HG03442 (cell line): ENCODE results near the gene ISLR2.

ENCODE experiments used
- ATAC-seq: cut with Tn5 transposase; IDR thresholded peaks from one replicate; pipeline ENCODE4 v1.9.1; 2021; ENCODE audit warnings: mild to moderate bottlenecking, moderate library complexity; ENCODE audit not compliant: unreplicated experiment

ISLR2 gene

GRCh38 chr15:74127954-74128784, 2.2 kb upstream of the ISLR2 start:
- no peak for ATAC-seq

DNA sequence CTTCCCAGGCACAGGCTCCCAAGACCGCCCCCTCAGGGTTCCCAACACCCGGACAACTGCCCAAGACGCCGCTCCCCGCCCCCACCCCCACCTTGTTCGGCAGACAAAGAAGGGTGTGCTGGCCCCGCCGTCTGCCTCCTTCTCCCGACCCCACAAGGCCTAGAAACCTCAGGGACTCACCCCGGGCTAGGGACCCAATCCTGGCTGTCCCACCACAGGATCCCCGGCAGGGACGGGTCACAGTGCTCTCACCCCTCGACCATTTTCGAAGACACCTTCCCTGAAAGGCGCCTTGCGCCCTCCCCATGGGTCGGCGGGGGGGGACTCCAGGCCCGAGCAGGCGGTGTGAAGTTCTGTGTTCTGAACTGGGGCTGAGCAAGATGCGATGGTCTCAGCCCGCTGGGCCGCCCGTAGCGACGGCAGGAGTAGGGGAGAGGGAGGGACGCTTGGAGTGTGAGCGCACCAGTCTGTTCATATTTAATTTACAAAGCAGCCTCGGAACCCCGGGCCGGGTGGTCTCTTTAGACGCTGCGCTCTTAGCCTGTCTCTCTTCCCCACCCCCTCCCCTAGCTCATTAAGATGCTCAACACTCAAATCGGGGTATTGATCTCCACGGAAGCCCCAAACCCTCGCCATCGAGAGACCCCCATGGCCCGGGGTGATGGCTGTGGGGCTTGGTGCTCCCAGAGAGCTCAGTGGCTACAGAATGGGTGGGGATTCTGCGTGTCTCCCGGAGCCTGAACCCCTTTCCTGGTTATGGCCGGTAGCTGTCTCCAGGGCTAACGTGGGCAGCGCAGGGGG, 1.4 kb upstream of the ISLR2 start:
- no peak for ATAC-seq

DNA sequence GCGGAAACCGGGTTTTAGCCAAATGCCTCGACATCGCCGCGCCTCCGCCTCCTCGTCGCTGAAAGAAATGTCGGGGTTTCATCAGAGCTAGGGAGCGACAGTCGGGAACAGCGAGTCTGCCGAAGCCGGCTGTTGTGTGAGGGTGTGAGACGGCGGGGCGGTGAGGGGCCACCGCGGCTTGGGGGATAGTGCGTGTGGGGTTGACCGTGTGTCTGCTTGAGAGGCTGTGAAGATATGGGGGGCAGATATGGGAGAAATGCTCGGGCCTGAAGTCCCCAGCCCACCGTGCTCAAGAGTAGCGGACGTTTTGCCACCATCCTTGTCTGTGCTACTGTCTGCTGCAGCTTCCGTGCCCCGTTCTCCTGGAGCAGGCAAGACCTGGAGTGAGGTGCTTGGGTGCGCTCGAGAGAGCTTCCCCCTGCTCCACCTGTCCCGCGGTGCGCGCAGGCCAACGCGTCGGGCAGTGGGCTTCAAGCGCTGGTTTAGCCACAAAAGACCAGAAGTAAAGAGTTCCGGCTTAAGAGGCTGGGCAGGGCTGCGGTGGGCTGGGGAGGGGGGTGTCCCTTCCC, 716 bp upstream of the ISLR2 start:
- no peak for ATAC-seq

DNA sequence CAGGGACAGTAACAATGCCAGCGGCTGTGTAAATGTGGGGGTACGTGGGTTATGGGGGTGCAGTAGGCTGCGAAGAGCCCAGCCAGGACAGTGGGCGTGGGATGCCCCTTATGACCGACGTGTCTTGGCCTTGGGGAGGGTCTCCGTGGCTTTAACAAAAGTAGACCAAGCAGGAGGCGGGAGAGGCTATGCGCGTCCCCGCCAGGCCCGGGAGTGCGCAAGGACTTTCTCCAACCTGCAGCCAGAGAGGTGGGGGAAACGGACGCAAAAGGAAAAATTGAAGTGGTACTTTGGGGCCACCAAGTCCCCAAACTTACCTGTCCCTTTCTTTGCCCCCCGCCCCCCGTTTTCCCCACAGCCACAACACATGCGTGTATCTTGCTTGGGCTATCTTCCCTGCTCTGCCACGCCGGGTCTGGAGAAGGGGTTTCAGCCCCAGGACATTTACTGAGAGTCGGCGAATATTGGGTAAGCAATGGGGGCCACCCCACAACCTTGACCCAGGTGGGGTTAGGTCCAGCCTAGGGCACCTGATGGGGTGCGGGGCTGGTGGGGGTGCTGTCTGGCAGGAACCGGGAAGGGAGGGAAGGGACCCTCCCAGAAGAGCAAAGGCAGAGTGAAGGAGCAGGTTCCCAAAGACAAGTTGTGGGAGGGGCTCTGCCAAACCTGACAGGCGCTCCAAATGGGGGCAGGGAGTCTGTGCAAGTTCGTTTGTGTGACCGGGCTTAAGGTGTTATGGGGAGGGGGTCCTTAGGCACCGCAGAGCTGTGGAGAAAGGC, 652 bp downstream of the ISLR2 start:
- ATAC-seq = no peak

DNA sequence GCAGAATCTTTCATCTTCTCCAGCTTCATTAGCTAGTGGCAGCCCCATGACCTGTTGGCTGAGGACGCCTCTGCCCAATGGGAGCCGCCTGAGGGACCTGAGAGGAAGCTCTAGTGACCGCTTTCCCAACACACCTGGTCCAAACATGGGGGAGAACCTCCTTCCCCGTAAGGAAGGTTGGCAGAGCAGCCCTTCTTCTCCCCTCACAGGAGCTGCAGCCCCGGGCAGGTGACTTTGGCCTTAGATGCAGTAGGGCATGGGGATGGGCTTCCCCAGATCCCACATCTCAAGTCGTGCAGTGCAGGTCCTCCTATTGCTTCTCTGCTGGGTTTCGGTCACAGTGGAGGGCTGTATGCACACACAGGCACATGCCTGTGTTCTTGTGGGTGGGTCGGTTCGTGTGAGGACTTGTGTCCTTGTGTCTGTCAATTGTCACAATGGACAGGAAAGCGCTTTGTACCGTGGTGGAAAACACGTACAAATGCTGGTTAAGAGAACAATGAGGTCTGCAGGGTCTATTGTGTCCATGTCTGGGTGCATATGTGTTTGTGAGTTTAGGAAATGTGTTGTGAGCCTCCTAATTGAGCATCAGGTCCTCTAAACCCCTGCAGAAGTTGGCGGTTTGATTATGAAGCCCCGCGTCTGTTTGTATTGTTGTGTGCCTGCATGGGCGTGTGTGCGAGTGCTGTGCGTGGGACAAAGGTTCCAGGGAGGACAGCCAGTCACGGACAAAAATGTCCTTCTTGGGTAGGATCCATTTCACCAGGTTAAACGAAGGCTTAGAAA, 1.4 kb downstream of the ISLR2 start:
- ATAC-seq = no peak

DNA sequence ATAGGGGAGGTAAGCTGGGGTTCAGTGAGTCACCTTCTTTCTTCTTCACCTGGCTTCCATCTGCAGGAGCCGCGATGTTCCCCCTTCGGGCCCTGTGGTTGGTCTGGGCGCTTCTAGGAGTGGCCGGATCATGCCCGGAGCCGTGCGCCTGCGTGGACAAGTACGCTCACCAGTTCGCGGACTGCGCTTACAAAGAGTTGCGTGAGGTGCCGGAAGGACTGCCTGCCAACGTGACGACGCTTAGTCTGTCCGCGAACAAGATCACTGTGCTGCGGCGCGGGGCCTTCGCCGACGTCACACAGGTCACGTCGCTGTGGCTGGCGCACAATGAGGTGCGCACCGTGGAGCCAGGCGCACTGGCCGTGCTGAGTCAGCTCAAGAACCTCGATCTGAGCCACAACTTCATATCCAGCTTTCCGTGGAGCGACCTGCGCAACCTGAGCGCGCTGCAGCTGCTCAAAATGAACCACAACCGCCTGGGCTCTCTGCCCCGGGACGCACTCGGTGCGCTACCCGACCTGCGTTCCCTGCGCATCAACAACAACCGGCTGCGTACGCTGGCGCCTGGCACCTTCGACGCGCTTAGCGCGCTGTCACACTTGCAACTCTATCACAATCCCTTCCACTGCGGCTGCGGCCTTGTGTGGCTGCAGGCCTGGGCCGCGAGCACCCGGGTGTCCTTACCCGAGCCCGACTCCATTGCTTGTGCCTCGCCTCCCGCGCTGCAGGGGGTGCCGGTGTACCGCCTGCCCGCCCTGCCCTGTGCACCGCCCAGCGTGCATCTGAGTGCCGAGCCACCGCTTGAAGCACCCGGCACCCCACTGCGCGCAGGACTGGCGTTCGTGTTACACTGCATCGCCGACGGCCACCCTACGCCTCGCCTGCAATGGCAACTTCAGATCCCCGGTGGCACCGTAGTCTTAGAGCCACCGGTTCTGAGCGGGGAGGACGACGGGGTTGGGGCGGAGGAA, 2.6 kb downstream of the ISLR2 start:
- no peak for ATAC-seq

- ATAC-seq = no peak
These were observed 3.5 kb downstream of the ISLR2 start for GRCh38 chr15:74133694-74134386.

DNA sequence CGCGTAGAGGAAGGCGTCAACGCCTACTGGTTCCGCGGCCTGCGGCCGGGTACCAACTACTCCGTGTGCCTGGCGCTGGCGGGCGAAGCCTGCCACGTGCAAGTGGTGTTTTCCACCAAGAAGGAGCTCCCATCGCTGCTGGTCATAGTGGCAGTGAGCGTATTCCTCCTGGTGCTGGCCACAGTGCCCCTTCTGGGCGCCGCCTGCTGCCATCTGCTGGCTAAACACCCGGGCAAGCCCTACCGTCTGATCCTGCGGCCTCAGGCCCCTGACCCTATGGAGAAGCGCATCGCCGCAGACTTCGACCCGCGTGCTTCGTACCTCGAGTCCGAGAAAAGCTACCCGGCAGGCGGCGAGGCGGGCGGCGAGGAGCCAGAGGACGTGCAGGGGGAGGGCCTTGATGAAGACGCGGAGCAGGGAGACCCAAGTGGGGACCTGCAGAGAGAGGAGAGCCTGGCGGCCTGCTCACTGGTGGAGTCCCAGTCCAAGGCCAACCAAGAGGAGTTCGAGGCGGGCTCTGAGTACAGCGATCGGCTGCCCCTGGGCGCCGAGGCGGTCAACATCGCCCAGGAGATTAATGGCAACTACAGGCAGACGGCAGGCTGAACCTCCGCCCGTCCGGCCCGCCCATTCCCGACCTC, 4.1 kb downstream of the ISLR2 start:
- ATAC-seq = no peak

DNA sequence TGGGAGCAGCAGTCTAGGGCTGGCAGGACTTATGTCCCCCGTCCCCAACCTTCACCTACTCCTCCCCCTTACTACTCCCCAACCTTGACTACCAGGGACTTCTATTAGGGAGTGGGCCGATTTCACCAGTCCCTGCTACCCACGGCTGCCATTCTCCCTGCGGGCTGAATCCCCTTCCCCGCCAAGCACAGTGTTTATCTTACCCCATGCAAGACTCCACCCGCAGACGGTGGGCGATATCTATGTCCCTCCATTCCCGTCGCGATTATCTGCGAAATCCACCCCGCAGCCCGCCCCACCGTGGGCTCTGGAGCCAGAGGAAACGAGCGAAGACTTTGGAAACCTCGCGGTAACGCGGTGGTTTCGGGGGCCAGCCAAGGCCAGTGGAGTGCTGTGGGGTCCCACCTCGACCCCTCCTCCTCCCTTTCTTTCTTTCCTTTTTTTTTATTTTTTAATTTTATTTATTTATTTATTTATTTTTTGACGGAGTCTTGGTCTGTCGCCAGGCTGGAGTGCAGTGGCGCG, 4.7 kb downstream of the ISLR2 start:
- ATAC-seq = no peak

DNA sequence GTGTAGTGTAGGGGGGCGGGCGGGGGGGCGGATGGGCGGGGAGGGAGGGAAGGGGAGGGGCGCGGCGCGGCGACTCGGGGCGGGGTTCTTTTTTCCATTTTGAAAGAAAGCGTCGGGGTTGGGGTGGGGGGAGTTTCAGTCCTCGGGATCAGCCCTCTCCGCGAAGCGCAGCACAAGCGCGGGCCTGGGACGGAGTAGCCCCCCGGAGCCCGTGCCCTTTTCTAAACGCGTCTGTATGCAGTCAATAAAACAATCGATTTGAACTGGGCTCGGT, 6.1 kb downstream of the ISLR2 start:
- ATAC-seq = no peak

DNA sequence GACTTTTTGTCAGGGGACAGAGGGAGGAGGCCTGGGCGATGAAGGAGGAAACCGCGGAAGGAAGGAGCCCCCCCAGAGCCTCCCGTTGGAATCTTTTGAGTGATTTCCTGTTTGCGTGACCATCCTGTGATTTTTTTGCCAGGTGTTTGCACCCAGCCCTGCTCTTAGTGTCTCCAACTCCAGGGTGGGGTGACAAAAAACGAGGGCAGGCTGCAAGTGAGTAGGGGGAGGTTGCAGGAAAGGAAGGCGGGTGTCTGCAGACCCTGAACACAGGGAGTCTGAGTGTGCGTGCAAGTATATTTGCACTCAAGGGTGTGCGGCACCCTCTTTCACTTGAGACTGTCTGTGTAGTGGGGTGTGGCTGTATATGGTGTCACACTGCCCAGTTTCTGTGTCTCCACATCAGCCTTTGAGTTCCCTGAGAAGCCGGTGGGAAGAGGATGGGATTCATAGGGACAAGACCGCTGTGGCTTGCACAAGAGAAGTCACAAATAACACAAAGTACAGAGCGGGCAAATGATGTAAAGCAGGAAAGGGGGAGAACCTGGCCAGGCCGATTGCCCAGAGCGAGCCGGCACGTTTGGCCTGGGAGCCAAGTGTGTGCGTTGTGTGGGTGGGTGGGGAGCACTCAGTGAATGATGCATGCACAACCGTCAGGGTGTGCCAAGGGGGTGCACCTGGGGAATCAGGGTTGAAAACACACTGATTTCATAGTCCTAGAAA, 6.6 kb downstream of the ISLR2 start:
- ATAC-seq = no peak

GRCh38 chr15:74137537-74137894, 7.1 kb downstream of the ISLR2 start:
- no peak for ATAC-seq

- ATAC-seq = no peak
These were observed 8.3 kb downstream of the ISLR2 start for GRCh38 chr15:74138642-74139041.

GRCh38 chr15:74141591-74141990, 11.2 kb downstream of the ISLR2 start:
- ATAC-seq = no peak

DNA sequence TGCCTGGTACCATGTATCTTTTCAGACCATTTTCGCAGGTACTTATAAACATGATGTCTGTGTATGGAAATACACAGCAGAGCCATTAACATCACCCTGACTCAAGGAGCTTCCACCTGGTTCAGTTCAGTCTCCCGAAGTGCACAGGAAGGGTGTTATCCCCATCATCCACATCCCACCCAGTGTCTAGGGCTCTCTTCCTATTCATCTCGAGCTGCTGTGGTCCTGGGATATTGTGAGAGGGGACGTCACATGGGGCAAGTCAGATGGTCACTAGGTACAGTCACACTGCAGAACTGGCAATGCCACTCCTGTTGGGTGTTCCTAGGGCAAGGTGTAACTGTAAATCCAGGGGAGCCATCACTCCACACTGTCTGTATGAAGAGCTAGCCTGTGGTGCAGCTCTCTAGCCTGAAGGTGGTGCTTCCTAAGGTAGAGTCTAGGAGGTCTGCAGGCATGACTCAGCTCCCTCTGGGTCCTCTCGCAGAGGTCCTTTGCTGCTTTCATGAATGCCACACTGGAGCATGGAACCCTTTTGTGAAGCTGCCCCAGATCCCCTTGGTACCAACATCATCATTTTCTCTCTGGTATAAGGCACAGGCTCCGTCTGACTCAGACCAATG, 13.9 kb downstream of the ISLR2 start:
- ATAC-seq = no peak

DNA sequence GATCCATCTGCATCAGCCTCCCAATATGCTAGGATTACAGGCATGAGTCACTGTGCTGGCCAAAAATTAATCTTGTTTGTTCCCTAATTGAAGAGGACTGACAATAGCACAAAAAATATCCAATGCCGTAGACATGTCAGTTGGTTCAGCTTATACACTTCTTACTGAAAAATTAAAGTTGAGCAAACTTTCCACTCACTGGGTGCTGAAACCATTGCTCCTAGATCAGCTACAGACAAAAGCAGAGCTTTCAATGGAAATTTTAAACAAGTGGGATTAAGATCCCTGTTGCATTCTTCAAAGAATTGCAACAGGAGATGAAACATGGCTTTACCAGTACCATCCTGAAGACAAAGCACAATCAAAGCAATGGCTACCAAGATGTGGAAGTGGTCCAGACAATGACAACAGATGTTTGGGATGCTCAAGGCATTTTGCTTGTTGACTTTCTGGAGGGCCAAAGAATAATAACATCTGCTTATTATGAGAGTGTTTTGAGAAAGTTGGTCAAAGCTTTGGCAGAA, 16.0 kb downstream of the ISLR2 start:
- ATAC-seq = no peak

DNA sequence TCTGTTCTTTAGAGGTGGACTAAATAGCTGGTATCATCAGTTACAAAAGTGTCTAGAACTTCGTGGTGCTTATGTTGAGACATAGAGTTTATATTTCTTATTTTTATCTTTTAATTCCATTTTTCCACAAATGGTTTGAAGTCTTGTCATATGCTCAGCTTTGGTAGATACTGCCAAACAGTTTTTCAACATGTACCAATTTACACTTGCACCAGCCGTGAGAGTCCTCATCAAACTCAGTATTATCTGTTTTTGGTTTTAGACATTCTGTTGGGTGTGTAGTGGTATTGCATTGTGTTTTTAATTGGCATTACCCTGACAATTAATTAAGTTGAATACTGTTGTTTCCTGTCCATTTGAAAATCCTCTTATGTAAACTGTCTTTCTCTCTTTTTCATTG, 16.7 kb downstream of the ISLR2 start:
- no peak for ATAC-seq
